B cell (primary cell): ENCODE measurements around the gene FKRP. TPM values are rescaled to one million over a fixed set of nuclear protein-coding genes. Genes with fewer than 3 reads are reported as not detected.

Experiments used
- ATAC-seq: fragments of 200-7000 bp; cut with Tn5 transposase; one replicate; pipeline ENCODE4 v1.10.0; 2021; ENCODE audit warnings: low read depth, mild to moderate bottlenecking, moderate number of reproducible peaks, moderate library complexity
- CTCF ChIA-PET: fragments of 350-600 bp; sonication (Branson Sonifier 250); formaldehyde crosslinking; loops from one replicate; lab custom pipeline; 2021; ENCODE audit warnings: antibody characterized with exemption, inconsistent platforms; lab: Charles Lee
- POLR2A ChIA-PET: fragments of 350-600 bp; sonication (Branson Sonifier 250); formaldehyde crosslinking; loops from one replicate; lab custom pipeline; 2021; ENCODE audit warnings: antibody characterized with exemption; lab: Charles Lee
- DNase-seq: peaks from one replicate; pipeline ENCODE4 v3.0.0; 2013
- H2AFZ ChIP-seq: 2 replicates; pipeline ENCODE4 v1.6.1; 2012; ENCODE audit warnings: mild to moderate bottlenecking, low read depth, low read length; ENCODE audit not compliant: insufficient read depth, poor library complexity, severe bottlenecking
- H3K27ac ChIP-seq, 2 donors: 1 replicate in 1 of 2; 2 replicates in 1 of 2; pipeline ENCODE4 v1.5.1; 2012 to 2013; ENCODE audit warnings: low read length in 2 of 2, mild to moderate bottlenecking in 2 of 2, moderate library complexity in 1 of 2
- H3K27me3 ChIP-seq, 4 experiments: fragments of 200-600 bp in 1 of 4; sonication (generic) in 1 of 4; replicated peaks in 1 of 4; 1 replicate in 2 of 4; 2 replicates in 2 of 4; pipeline versions ENCODE4 v1.6.1 to v1.7.0; 2013 to 2016; ENCODE audit warnings: low read length in 3 of 4, mild to moderate bottlenecking in 2 of 4, mixed read lengths in 1 of 4, moderate library complexity in 1 of 4; ENCODE audit not compliant: insufficient read depth in 4 of 4, control insufficient read depth in 3 of 4; ENCODE audit errors: control extremely low read depth in 1 of 4
- H3K36me3 ChIP-seq, 2 experiments: replicated peaks in 1 of 2; 1 replicate in 1 of 2; 2 replicates in 1 of 2; pipeline versions ENCODE4 v1.6.1 to v1.7.1; 2013; ENCODE audit warnings: low read length in 1 of 2; ENCODE audit not compliant: insufficient read depth in 2 of 2, control insufficient read depth in 1 of 2; ENCODE audit errors: control extremely low read depth in 1 of 2, extremely low read depth in 1 of 2
- H3K4me1 ChIP-seq, 2 donors: fragments of 200-600 bp in 1 of 2; sonication (generic) in 1 of 2; 1 replicate in 1 of 2; 2 replicates in 1 of 2; pipeline versions ENCODE4 v1.5.1 to v1.6.1; 2013 to 2017; ENCODE audit warnings: low read length in 2 of 2; ENCODE audit not compliant: control insufficient read depth in 2 of 2, insufficient read depth in 2 of 2
- H3K4me2 ChIP-seq: replicated peaks from 2 replicates; pipeline ENCODE3; 2012; ENCODE audit warnings: mild to moderate bottlenecking, low read depth, low read length; ENCODE audit not compliant: poor library complexity, severe bottlenecking
- H3K4me3 ChIP-seq, 5 experiments: fragments of 200-600 bp in 1 of 5; sonication (generic) in 1 of 5; 1 replicate in 3 of 5; 2 replicates in 2 of 5; pipeline versions ENCODE4 v1.5.1 to v1.7.0; 2011 to 2016; ENCODE audit warnings: low read length in 4 of 5, mild to moderate bottlenecking in 4 of 5, low read depth in 2 of 5, control low read depth in 1 of 5, moderate library complexity in 1 of 5; ENCODE audit not compliant: insufficient read depth in 1 of 5; ENCODE audit errors: control extremely low read depth in 1 of 5, extremely low read depth in 1 of 5
- H3K79me2 ChIP-seq: fragments of 200-600 bp; sonication (generic); one replicate; pipeline ENCODE4 v1.6.0; 2016; ENCODE audit warnings: low read length; ENCODE audit not compliant: control insufficient read depth, insufficient read depth
- H3K9ac ChIP-seq: fragments of 200-600 bp; sonication (generic); 2 replicates; pipeline ENCODE4 v1.6.1; 2017; ENCODE audit warnings: mild to moderate bottlenecking, low read length, moderate library complexity
- H3K9me3 ChIP-seq, 3 donors: one replicate each; pipeline versions ENCODE4 v1.6.1 to v1.7.1; 2013; ENCODE audit warnings: low read length in 2 of 3; ENCODE audit not compliant: control insufficient read depth in 2 of 3, insufficient read depth in 1 of 3; ENCODE audit errors: control extremely low read depth in 1 of 3
- H4K20me1 ChIP-seq: 2 replicates; pipeline ENCODE4 v1.6.0; 2012; ENCODE audit warnings: mild to moderate bottlenecking, low read length; ENCODE audit not compliant: insufficient read depth, control insufficient read depth, poor library complexity, severe bottlenecking
- H3K27ac Mint-ChIP-seq: one replicate; pipeline ENCODE4 v1.8.0; 2021; ENCODE audit warnings: mixed read lengths
- H3K27me3 Mint-ChIP-seq: one replicate; pipeline ENCODE4 v1.8.0; 2021; ENCODE audit warnings: mixed read lengths
- H3K4me1 Mint-ChIP-seq: one replicate; pipeline ENCODE4 v1.8.0; 2021; ENCODE audit warnings: mixed read lengths
- H3K4me3 Mint-ChIP-seq: one replicate; pipeline ENCODE4 v1.8.0; 2021; ENCODE audit warnings: mixed read lengths
- H3K9me3 Mint-ChIP-seq: one replicate; pipeline ENCODE4 v1.8.0; 2022; ENCODE audit warnings: mixed read lengths; ENCODE audit not compliant: insufficient read depth
- CTCF ChIP-seq: fragments of 200-600 bp; IDR thresholded peaks from one replicate; pipeline ENCODE4 v1.8.0; 2022; ENCODE audit warnings: antibody characterized with exemption, mild to moderate bottlenecking
- EZH2 ChIP-seq: IDR thresholded peaks from 2 replicates; pipeline ENCODE4 v1.6.1; 2012; ENCODE audit warnings: borderline replicate concordance, low read depth, mild to moderate bottlenecking, moderate library complexity, low read length; ENCODE audit not compliant: insufficient read depth, poor library complexity, severe bottlenecking
- WGBS: methylation state at CpG from one replicate; pipeline ENCODE4 v1.1.5; 2013; ENCODE audit warnings: missing lambda C conversion rate; ENCODE audit not compliant: insufficient coverage; 5-methylcytosine and 5-hydroxymethylcytosine counted together
- intact Hi-C: fragments of 100-400 bp; cut with micrococcal nuclease; formaldehyde crosslinking; loops from one replicate; pipeline ENCODE4 v1.10.0; 2022
- polyA plus RNA-seq: library from polyadenylated mRNA; depleted of rRNA; stranded (reverse); fragments of >200 nt; gene quantifications from 2 replicates; pipeline ENCODE4 v1.2.3, GENCODE V29; 2012
- total RNA-seq, 2 donors: library from RNA; stranded (reverse); fragments of 120-200 nt in 1 of 2; gene quantifications; 1 replicate in 1 of 2; 2 replicates in 1 of 2; pipeline versions ENCODE4 v1.2.3 to v1.2.4, GENCODE V29; 2013 to 2022

Gene FKRP
- total and polyA plus RNA-seq, 2 donors (not counting 1 experiment from before 2014, with no cell fraction given), result 30.2 to 38.8 TPM

DNA sequence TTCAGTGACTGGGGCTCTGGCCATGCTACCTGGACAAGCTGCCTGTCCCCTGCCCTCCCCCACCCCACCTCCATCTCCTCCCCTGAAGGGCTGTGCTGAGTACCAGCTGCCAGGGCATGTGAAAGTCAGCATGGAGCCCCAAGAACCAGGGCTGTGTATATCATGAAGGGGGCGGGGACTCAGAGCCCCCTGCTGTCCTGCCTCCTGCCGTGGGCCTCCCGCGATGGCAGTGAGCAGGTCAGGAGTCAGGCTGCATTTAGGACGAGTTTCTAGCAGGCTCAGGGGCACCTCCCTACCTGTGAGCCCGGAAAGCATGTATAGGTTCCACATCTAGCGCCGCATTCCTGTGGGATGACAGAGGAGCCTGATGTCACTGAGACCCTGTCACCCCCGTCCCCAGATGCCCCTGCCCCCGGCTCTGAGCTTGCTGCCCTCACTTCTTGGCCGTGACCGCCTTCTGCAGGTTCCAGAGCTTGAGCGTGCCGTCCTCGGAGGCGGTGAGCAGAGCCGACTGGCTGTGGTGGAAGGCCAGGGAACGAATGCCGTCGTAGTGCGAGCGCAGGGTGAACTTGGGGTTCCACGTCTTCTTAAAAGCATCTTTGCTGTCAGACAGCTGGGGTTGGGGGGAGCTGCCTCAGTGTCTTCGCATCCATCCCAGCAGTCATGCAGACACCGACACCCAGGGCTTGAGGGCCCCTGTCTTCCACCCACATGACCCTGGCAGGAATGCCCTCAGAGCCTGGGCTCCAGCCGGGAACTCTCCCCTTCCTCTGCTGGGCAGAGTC lies 20.6 kb upstream of the FKRP start:
- intact Hi-C loops, result loop anchor here (5.0 kb wide), 1 partner anchor 33 kb away; no protein-coding TSS in a partner anchor
- Mint-ChIP-seq H3K27ac (peak overlapping the region; percentile 46), H3K27me3 (no peaks in the 10 kb centered on the region), H3K4me3 (no peak overlapping the region), H3K4me1 (peaks cover 50% of the 10 kb centered on the region), H3K9me3 (no peaks in the 10 kb centered on the region)
- WGBS, result 97% methylated on average over 25 of the region's 26 CpGs
- Histone ChIP-seq H3K27me3 (no peaks in the 10 kb centered on the region), H2AFZ (no peak overlapping the region), H4K20me1 (peaks cover 37% of the 10 kb centered on the region), H3K4me3 (no peak overlapping the region), H3K4me2 (no peak overlapping the region), H3K4me1 (peaks cover 45 to 47% of the 10 kb centered on the region in 2 donors), H3K79me2 (peaks cover 72% of the 10 kb centered on the region), H3K27ac (no peak overlapping the region), H3K9ac (no peak overlapping the region), H3K9me3 (no peaks in the 10 kb centered on the region), H3K36me3 (peaks cover 0 to 92% of the 10 kb centered on the region in 2 experiments)
- ChIA-PET POLR2A (interaction anchor here (0.6 kb wide), 2 partner anchors 20 to 665 kb away, joined by 3 read pairs; no protein-coding TSS in a partner anchor), CTCF (interaction anchor here (0.6 to 14.9 kb wide), 2 partner anchors 15 to 22 kb away, joined by 3 to 353 read pairs; no protein-coding TSS in a partner anchor)
- TF ChIP-seq EZH2, result no peak
- no peak for TF ChIP-seq CTCF
- ATAC-seq (no peak), DNase-seq (no peak)
